Fibroblast of skin of right biceps (primary cell): ENCODE measurements around the gene RFXAP.

ENCODE experiments used
- DNase-seq: peaks from one replicate; pipeline ENCODE4 v3.0.0-alpha.2; 2013

The RFXAP gene

GRCh38 chr13:36817996-36818803 lies 822 bp upstream of the RFXAP start:
- DNase-seq: no peak

DNA sequence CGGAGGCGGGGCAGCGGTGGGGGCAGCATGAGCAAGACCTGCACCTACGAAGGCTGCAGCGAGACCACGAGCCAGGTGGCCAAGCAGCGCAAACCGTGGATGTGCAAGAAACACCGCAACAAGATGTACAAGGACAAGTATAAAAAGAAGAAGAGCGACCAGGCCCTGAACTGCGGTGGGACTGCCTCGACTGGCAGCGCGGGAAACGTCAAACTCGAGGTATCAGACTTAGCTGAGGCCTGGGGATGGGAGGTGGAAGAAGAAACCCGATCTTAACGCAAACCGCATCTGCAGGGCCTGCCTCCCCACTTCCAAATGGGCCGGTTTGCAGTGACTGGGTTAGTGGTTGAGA lies 693 bp downstream of the RFXAP start:
- DNase-seq: peak; percentile 40

DNA sequence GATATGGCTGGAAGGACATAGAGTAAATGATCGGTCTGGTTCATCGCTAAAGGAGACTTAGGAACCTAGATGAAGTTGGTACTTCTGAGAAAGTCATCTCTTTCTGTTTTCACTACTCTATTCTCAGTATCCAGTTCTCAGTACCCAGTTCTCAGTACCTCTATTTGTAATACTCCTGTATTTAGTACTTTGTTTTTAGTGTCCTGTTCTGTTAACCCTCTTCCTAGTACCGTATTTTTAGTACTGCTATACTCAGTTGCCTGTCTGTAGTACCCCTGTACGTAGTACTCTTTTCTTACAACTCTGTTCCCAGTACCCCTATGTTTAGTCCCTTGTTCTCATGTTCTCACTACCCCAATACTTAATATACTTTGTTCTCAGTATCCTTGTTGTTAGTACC lies 1.2 kb downstream of the RFXAP start:
- DNase-seq: no peak

DNA sequence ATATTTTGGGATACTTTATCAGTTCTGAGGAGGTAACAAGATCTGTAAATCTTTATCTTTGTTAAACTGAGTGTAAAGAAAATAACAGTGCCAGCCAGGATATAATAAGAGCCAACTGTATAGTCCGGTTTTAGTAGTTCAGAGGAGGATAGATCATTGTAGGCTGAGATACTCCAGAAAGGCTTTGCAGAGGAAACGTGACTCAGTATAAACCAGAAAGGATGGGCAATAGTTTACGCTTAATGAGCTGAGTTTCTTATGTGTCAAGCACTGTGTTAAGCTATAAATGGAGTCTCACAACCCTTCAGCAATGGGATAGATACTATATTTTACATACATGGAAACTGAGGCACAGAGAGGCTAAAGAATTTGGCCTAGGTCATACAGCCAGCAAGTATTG lies 3.8 kb downstream of the RFXAP start:
- DNase-seq: peak; percentile 12

DNA sequence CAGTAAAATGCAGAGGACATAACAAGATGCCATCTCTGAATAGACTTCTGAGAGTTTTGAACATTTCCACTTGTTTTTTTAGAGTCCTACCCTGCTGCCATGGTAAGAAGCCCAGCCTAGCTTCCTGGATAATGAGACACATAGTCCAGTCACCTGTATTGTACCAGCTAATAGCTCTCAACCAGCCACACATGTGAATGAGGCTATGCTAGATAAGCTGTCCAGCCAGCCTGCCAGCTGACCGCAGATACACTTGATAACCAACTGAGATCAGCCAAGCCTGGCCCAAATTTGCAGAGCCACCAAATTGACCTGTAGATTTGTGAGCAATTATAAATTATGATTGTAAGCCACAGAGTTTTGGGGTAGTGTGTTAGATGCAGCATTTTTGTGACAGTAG lies 10.7 kb downstream of the RFXAP start:
- DNase-seq: no peak

- no peak for DNase-seq
These were observed 12.3 kb downstream of the RFXAP start for GRCh38 chr13:36831291-36831690.

GRCh38 chr13:36834299-36834698 lies 15.3 kb downstream of the RFXAP start:
- DNase-seq: peak; percentile 20

DNA sequence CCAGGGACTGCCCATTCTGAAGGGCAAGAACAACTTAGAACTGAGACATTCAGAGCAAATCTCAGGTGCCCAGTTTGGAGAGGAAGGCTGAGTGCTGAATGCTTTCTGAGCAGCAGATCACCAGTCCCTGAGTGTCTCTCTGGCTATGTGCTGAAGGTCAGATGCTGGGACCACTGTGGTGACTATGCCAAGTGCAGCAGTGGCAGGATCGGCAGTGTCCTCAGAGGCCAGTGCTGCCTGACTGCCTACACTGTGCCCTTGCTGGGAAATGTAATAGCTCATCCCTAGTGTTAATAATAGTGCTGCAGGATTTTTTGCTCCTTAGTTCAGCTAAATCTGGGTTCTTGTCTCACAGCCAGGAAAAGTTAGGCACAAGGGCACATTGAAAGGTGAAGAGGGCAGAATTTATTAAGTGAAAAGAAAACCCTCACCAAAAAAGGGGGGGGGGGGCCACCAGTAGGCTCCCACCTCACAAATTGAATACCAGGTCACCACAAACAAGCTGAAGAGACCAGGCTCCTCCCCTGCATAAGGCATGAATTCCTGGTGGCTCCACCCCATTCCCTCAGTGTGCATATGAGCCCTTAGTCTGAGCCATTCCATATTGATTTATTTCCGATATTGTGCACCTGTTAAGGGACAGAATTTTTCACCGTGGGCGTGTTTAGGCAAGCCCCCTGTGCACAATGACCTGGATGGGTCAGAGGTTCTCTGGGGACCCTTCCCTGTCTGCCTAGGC lies 18.5 kb downstream of the RFXAP start:
- no peak for DNase-seq

GRCh38 chr13:36839281-36839680 lies 20.3 kb downstream of the RFXAP start:
- no peak for DNase-seq

GRCh38 chr13:36839981-36840380 lies 21.0 kb downstream of the RFXAP start:
- DNase-seq: no peak

DNA sequence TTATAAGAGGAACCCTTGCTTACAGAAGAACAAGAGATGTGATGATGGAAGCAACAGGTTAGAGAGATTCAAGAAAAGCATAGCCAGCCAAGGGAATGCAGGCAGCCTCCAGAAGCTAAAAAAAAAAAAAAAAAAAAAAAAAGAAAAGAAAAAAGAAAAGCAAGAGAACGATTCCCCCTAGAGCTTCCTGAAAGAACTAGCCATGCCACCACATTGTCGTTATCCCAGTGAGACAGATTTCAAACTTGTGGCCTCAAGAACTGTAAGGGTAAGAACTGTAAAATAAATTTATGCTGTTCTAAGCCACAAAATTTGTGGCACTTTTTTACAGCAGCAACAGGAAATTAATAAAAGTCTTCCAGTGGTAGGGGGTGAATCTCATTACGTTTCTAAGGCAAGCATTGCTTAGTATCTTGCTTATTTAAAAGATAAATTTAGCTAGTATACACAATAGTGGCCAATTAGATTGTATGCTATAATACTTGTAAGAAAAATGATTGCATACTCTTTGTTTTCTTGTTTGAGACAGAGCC lies 21.8 kb downstream of the RFXAP start:
- DNase-seq: no peak

DNA sequence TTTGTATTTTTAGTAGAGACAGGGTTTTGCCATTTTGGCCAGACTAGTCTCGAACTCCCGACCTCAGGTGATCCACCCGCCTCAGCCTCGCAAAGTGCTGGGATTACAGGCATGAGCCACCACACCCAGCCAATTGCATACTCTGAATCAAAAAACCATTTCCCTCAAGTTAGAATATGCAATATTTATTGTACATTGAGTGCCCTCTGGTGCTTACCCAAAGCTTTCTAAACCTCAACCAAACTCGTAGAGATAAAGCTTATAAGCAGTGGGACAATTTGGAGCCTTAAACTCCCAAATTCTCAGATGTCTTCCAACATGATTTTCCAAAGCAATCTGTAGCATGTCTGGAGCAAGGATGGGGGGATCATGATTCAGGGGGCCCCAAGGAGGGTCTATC lies 22.4 kb downstream of the RFXAP start:
- no peak for DNase-seq

DNA sequence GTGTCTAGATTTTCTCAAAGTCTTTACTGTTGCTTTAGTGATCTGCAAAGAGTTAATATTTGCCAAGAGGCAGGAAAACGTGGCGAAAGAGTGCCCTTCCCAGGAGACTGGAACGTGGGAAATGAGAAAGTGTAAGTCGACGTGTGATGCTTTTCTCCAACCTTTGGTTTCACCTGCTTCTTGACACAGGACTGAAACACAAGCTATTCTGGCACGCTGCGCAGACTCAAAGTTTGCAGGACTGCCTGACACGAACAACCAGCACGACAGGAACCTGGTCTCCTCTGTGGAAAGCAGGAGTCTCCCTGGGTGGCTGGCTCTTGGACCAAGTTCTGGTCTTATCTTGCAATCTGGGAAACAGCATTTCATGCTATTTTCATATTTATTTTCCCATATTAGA lies 28.6 kb downstream of the RFXAP start:
- DNase-seq: no peak

- peak; percentile 13 for DNase-seq
These were observed 29.4 kb downstream of the RFXAP start for GRCh38 chr13:36848199-36848982.

GRCh38 chr13:36850790-36851438 lies 31.9 kb downstream of the RFXAP start:
- DNase-seq: no peak

DNA sequence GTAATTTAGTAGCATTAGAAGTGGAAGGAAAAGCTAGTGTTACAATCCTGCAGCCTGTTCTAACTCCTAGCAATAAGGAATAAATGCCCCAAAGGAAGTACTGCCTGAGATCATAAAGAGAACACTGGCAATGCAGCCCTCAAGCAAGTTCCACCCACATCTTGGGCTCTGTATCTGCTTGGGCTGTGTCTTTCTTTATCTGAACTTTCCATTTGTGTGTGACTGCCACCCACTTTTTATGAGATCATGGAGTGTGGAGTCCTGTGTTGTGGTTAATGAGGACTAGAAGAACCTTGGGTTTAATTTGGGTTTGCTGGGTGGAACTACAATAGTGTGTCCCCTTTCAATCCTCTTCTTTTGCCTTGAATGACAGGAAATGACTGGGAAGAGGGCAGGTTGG lies 38.2 kb downstream of the RFXAP start:
- no peak for DNase-seq

GRCh38 chr13:36858290-36858689 lies 39.3 kb downstream of the RFXAP start:
- DNase-seq: peak; percentile 51

DNA sequence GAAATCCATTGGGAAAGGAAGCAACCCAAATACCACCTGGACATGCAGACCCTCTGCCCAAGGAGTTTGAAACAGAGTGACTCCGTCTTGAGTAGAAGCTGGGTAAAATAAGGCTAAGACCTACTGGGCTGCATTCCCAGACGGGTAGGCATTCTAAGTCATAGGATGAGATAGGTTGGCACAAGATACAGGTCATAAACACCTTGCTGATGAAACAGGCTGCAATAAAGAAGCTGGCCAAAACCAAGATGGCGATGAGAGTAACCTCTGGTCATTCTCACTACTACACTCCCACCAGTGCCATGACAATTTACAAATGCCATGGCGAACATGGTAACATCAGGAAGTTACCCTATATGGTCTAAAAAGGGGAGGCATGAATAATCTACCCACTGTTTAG lies 40.2 kb downstream of the RFXAP start:
- no peak for DNase-seq

- DNase-seq: peak; percentile 19
These were observed 43.1 kb downstream of the RFXAP start for GRCh38 chr13:36862002-36862685.

DNA sequence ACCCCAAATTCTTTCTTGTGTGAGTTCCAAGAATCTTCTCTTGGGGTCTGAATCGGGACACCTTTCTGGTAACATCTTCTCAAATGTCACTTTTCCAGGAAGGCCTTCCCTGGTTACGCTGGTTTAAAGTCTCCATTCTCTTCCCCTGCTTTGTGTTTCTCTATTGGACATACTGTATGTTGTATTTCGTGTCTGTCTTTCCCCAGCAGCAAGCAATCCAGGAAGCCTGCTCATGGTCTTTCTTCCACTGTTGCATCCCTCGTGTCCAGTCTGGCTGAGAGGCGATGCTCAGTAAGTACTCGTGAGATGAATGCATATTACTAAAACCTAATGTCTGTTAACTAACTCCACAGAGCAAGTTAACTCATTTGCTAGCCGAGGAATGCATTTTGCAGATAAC lies 43.7 kb downstream of the RFXAP start:
- DNase-seq: no peak

- DNase-seq: no peak
These were observed 46.2 kb downstream of the RFXAP start for GRCh38 chr13:36865265-36865664.

- no peak for DNase-seq
These were observed 47.2 kb downstream of the RFXAP start for GRCh38 chr13:36866232-36866631.
